ENCODE results near the gene OLFM2. TPM values are rescaled to one million over a fixed set of nuclear protein-coding genes. Genes with fewer than 3 reads are reported as not detected.

The OLFM2 gene
- total and polyA plus RNA-seq, 9 of the 15 experiments (the other 6 are each of a cell fraction or from before 2014, with no cell fraction given) = 0.10 to 0.33 (median 0.23) TPM; not detected in 4

DNA sequence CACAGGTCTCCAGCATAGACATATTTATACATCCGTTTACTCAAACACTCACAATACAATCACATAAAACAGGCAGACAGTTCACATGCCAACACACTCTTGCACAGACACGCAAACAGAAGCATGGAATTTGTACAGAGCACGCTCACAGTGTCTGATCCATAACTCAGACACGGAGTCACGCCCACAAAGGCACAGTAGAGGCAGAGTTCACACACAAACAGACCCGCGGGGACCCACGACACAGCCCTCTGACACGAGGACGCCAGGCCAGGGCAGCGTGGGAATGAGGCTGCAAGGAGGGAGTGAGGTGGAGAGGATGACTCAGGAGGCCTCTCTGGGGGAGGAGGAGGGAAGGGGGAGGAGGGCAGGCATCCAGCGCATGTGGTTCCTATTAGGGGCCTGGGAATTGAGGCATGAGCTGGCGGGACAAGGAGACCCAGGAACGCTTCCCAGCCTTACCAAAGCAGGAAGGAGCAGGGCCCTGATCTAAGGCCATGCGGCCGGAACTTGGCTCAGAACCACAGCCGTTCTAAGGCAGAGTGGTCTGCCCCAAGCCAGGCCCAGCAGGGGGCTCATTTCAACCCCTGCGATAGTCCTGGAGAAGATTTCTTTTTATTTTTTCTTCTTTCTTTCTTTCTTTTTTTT, 9.1 kb upstream of the OLFM2 start (continued):
- no peak for TF ChIP-seq BMI1 (IDR thresholded peaks at IDR 0.05; ENCODE audit: low read length)
- no peak for TF ChIP-seq GTF2A2 (tag; IDR thresholded peaks at IDR 0.05)
- no peak for TF ChIP-seq KAT7 (CRISPR knock-in tag; IDR thresholded peaks at IDR 0.05; ENCODE audit: borderline replicate concordance)
- TF ChIP-seq, protein P1, sequence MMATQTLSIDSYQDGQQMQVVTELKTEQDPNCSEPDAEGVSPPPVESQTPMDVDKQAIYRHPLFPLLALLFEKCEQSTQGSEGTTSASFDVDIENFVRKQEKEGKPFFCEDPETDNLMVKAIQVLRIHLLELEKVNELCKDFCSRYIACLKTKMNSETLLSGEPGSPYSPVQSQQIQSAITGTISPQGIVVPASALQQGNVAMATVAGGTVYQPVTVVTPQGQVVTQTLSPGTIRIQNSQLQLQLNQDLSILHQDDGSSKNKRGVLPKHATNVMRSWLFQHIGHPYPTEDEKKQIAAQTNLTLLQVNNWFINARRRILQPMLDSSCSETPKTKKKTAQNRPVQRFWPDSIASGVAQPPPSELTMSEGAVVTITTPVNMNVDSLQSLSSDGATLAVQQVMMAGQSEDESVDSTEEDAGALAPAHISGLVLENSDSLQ (IDR thresholded peaks at IDR 0.05) = peak; percentile 34; the same call in 1 of the 2 replicates
- TF ChIP-seq GATAD2B (IDR thresholded peaks at IDR 0.05; ENCODE audit: borderline replicate concordance) = no peak
- TF ChIP-seq, protein P2, sequence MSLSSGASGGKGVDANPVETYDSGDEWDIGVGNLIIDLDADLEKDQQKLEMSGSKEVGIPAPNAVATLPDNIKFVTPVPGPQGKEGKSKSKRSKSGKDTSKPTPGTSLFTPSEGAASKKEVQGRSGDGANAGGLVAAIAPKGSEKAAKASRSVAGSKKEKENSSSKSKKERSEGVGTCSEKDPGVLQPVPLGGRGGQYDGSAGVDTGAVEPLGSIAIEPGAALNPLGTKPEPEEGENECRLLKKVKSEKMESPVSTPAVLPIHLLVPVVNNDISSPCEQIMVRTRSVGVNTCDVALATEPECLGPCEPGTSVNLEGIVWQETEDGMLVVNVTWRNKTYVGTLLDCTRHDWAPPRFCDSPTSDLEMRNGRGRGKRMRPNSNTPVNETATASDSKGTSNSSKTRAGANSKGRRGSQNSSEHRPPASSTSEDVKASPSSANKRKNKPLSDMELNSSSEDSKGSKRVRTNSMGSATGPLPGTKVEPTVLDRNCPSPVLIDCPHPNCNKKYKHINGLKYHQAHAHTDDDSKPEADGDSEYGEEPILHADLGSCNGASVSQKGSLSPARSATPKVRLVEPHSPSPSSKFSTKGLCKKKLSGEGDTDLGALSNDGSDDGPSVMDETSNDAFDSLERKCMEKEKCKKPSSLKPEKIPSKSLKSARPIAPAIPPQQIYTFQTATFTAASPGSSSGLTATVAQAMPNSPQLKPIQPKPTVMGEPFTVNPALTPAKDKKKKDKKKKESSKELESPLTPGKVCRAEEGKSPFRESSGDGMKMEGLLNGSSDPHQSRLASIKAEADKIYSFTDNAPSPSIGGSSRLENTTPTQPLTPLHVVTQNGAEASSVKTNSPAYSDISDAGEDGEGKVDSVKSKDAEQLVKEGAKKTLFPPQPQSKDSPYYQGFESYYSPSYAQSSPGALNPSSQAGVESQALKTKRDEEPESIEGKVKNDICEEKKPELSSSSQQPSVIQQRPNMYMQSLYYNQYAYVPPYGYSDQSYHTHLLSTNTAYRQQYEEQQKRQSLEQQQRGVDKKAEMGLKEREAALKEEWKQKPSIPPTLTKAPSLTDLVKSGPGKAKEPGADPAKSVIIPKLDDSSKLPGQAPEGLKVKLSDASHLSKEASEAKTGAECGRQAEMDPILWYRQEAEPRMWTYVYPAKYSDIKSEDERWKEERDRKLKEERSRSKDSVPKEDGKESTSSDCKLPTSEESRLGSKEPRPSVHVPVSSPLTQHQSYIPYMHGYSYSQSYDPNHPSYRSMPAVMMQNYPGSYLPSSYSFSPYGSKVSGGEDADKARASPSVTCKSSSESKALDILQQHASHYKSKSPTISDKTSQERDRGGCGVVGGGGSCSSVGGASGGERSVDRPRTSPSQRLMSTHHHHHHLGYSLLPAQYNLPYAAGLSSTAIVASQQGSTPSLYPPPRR (CRISPR knock-in tag; IDR thresholded peaks at IDR 0.05; ENCODE audit: borderline replicate concordance) = no peak
- TF ChIP-seq, protein P3, sequence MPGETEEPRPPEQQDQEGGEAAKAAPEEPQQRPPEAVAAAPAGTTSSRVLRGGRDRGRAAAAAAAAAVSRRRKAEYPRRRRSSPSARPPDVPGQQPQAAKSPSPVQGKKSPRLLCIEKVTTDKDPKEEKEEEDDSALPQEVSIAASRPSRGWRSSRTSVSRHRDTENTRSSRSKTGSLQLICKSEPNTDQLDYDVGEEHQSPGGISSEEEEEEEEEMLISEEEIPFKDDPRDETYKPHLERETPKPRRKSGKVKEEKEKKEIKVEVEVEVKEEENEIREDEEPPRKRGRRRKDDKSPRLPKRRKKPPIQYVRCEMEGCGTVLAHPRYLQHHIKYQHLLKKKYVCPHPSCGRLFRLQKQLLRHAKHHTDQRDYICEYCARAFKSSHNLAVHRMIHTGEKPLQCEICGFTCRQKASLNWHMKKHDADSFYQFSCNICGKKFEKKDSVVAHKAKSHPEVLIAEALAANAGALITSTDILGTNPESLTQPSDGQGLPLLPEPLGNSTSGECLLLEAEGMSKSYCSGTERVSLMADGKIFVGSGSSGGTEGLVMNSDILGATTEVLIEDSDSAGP (CRISPR knock-in tag; IDR thresholded peaks at IDR 0.05) = no peak
- no peak for TF ChIP-seq MCM2 (IDR thresholded peaks at IDR 0.05; ENCODE audit: low read depth)
- no peak for TF ChIP-seq ZNF830 (CRISPR knock-in tag; IDR thresholded peaks at IDR 0.05)
- TF ChIP-seq ZNF311 (CRISPR knock-in tag; IDR thresholded peaks at IDR 0.05) = no peak
- no peak for TF ChIP-seq BRCA1 (IDR thresholded peaks at IDR 0.05)
- no peak for TF ChIP-seq BRCA1 (CRISPR knock-in tag; IDR thresholded peaks at IDR 0.05)
- no peak for TF ChIP-seq TBL1XR1 (IDR thresholded peaks at IDR 0.05; ENCODE audit: low read length in 2 of 2)
- TF ChIP-seq HNRNPLL (IDR thresholded peaks at IDR 0.05; ENCODE audit: low read depth, low read length, poor library complexity, severe bottlenecking) = no peak
- TF ChIP-seq, protein P4, sequence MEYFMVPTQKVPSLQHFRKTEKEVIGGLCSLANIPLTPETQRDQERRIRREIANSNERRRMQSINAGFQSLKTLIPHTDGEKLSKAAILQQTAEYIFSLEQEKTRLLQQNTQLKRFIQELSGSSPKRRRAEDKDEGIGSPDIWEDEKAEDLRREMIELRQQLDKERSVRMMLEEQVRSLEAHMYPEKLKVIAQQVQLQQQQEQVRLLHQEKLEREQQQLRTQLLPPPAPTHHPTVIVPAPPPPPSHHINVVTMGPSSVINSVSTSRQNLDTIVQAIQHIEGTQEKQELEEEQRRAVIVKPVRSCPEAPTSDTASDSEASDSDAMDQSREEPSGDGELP (CRISPR knock-in tag; IDR thresholded peaks at IDR 0.05; ENCODE audit: borderline replicate concordance) = no peak; the same call in 1 of the 2 replicates
- TF ChIP-seq ZNF263 (CRISPR knock-in tag; IDR thresholded peaks at IDR 0.05; ENCODE audit: borderline replicate concordance) = peak; percentile 99
- no peak for TF ChIP-seq FOXM1 (IDR thresholded peaks at IDR 0.05; ENCODE audit: low read depth)
- TF ChIP-seq FOXM1 (CRISPR knock-in tag; IDR thresholded peaks at IDR 0.05; ENCODE audit: low read depth) = no peak
- no peak for TF ChIP-seq KLF13 (tag; IDR thresholded peaks at IDR 0.05; ENCODE audit: borderline replicate concordance, low read depth)
